AG20443 (cell line): ENCODE results near the gene GREM2.

ENCODE experiments used
- DNase-seq: peaks from one replicate; pipeline ENCODE4 v3.0.0; 2012; ENCODE audit warnings: low spot score, mixed read lengths

The GREM2 gene

DNA sequence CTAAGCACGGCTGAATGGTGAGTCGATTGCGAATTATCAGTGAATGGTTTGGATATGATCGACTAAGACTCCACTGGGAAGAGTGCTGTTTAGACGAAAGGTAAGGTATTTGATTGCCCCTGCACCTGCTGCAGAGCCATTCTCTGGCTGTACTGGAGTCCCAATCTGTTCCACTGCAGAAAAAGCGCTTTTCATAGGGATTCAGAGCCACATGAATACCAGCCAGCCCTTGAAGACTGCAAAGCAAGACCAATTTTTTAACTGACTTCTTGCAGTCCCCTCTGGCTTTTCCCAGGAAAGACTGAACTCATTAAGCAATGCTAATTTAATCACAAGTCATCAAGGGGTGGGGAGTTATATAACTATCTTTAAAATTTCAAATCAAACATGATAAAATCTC, 1.3 kb downstream of the GREM2 start:
- DNase-seq: no peak

DNA sequence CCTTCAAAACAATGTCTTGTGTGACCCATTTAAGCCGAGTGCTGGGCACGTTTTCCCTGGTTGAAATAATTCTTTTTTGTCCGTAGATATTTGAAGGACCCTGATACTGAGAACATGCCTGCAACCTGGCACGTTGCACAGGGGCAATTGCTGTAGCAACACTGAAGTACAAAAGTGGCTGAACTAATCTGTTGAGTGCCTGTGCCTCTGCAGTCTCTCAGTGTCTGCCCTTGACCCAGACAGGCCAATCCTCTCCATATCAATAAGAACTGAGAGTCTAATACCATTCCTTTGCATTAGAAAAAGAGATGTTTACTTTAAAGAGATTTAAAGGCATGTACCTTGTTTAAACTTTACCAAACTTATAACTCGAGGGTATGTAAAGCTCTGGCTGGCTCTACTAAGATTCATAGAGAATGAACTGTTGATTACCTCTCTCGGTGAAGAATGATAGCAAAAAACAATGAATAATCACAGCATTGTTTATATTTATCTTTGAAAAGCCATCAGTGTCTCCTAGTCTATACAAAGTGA, 2.4 kb downstream of the GREM2 start:
- DNase-seq: no peak

DNA sequence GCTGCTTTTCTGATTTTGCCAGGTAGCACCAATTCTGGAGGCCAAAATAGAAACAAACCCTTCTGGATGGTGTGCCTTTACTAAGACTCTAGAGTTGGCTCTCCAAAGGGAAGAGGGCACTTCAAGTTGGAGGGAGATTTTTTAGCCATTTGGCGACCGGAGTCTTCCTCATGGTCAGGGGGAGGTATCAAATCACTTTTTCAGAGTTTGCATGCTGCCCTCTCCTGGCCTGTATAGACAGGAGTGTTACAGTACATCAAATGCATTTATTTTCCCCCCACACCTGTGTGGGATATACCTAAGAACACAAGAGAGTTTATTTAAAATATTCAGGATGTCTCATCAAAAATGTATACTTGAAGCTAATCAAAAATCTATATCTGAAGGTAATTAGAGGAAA, 3.2 kb downstream of the GREM2 start:
- DNase-seq: no peak

DNA sequence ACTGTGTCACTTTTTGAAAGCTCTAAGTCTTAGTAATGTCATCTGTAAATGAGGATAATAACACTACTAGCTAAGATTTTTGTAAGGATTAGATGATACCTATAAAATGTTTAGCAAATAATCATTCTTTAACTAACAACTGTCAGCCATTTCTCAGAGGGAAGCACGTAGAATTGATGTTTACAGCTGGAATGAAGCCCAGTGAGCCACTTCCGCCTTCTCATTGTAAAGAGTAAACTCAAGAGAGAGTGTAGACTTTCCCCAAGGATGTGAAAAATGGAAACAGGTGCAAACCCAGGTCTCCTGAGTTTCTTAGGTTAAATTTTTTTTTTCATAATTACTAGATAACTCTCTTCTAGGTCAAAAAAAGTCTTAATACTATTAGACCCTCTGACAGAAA, 4.9 kb downstream of the GREM2 start:
- DNase-seq: no peak

DNA sequence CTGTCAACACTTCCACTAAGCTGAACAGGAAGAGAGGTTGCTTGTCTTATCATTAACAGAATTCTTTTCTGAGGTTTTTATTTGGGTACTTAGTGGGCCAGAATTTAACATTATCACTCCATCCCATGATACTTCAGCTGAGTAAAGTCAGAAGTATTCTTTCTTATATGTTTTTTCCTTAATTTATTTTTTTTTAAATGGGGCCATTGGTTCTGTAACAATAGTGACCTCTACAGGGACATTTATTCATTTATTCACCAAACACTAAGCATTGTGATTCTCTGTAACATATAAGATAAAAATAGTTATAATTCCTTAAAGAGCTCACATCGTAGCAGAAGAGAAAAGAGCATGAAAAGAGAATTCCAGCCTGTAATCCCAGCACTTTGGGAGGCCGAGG, 9.8 kb downstream of the GREM2 start:
- DNase-seq: no peak

DNA sequence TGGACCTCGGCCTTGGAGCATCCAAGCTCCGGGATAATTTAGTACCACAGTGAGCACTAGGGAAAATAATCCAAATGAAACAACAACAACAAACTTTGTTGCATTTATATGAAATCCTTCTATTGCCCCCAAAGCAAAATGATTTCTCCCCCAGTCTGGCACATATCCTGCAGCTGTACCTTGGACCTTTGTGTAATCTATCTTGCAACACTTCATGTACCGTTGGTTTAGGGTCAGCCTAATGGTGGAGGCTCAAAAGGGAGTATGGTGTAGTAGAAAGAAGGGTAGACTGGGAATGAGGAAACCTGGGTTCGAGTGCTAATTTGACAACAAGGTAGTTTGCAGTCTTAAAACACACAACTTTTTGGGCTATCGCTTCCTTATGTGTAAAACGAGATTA, 12.1 kb downstream of the GREM2 start:
- no peak for DNase-seq

DNA sequence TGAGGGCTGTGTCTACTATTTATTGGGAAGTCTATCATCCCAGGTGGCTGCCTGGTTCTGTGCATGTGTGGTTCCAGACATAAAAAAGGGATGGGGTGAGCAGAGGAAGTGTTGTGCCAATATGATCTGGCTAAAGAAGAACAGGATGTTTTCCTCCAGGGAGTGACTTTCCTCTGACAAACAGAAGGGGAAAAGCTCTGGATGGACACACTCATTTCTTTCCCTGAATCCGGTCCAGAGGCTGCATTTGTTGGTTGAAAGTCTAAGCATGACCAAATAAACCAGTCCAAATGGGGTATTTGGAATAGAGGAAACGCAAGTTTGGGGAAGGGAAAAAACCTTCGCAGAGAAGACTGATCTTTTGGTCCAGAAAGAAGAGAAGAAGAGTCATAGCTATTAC, 12.7 kb downstream of the GREM2 start:
- DNase-seq: no peak

DNA sequence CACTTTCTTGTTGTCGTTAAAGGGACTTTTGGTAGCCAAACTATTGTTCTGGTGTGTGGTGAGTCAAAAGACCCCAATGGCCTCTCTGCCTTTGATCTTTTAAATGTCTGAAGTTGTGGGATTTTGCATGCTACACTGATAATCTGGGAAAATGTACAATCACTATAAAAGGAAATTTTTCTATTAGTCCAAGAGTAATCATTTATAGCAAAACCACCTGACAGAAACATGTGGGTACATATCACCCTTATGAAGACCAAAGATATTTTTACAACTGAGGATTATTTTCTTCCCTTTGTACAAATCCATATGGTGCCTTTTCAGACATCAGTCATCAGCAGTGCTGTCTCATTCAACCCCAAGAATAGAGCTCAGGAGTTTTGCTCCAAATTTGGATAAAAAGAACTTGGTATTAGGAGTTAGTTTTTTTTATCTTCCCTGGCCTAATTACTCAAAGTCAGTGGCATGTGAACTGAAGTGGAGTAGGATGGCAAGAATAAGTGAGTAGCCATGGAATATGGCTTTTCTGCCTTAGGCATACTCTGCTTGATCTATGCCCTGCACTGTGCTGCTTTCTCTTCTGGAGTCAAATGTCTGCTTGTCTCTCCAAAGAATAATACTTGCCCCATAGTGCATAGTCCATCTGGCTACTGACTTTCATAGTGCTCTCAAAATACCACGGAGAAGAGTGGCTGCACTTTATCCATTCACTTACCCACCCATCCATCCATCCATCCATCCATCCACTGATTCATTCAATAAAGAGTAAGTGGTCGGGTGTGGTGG, 13.5 kb downstream of the GREM2 start:
- no peak for DNase-seq

DNA sequence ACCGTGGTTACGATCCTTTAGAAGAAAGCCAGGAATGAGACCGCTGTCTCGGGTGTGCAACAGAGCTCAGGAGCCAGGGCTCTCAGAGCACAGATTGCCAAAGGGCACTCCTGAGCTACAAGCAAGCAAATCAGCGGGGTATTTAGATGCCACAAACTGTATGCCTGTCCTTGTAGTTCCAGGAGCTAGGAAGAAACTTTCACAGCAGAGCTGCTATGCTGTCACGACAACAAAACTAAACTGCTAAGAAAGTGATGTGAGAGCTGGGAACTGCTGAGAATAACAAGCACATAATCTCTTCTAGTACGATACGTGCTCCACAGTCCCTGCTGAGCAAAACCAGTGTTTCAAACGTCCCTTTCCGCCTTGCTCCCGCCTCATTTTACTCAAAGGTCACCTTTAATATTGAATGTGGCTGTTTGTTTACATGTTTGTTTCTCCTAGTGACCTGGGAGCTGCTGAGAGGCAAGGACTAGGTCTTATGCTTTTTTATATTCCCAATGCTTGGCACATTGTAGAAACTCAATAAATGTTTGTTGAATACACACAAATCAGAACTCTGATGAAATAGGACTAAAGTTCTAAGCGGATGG, 14.7 kb downstream of the GREM2 start:
- peak; percentile 29 for DNase-seq

DNA sequence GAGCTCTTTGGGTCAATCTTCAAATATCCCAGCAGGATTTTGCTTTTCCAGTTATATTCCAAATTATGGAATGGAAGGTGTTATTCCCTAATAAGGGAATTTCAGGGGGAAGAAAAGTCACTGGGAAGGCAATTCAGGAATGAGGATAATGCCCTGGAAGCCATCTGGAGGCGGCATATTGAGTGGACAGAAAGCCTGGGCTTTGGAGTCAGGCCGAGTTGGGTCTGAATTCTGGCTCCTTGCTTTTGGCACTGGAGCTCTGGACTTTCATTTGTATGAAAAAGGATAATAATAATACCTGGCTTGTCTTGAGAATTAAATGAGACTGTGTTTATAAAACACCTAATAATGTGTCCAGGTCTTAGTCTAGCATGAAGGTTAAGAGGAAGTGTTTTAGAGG, 16.5 kb downstream of the GREM2 start:
- no peak for DNase-seq

DNA sequence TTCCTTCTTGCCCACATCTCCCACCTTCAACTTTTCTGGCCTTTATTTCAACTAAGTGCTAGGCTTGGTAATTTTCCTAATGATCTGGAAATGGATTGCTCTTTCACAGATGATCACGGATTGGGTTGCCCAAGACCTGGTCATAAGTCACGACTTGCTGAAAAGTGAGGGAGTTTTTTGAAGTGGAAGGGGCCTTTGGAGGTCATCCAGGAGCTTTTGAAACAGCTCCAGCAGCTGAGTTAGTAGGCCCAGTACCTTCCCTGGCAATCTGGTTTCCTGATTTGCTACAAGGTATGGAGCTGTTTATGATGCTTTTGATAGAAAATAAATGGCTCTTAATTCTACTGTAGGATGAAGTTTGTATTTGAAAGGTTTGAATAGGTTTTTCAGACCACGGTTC, 20.4 kb downstream of the GREM2 start:
- no peak for DNase-seq

DNA sequence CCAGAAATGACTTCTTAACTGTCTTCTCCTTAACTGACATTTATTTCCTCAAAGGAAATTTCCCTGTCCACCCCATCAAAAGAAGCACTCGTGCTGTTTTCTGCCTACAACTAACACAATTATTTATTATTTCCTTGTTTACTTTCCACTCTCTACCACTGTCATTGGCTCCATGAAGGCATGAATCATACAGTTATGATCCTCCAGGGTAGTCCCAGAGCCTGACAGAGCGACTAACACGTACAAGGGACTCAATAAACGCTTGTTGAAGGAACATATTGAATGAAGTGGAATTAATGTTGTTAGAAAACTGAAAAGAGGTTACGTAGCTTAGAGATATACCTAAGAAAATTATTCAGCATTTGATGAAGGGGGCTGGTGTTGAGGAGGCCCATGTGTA, 20.9 kb downstream of the GREM2 start:
- no peak for DNase-seq

DNA sequence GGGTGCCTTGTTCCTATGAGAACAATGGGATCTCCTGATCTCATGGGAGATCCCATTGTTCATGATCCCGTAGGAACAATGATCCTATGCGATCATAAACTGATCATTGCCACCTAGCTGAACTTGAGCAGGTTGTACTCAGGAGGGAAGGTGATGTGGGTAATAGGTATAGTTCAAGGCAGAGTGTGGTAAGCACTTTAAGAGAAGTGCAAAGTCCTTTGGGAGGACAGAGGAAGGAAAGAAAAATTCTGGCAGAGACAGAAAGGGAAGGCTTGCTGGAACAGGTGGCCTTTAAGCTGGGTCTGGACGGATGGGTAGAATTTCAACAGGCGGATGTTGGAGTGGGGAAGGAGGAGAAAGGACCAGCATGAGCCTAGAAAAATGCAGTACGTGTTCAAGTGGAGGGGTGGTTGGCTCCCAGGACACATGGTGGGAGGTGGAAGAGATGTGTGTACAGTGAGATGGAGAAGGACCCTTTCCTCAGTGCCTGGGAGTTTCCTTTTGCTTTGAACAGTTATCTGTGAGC, 22.3 kb downstream of the GREM2 start:
- DNase-seq: no peak

DNA sequence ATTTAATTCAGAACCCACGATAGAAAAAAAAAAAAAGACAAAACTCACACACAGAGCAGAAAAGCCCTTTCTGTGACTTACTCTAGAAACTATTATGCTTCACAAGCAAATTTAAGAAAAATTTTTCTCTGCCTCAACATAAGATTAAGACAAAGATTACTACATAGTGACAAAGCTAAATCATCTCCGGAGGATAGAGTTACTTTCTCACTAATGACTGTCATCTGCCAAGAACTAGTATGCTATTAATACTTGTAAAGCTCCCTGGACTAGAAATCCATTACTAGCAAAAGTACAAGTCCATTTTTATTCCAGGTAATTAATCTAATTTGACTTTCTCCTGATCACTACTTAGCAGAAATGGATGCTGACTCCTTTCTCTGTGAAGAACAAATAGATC, 25.9 kb downstream of the GREM2 start:
- DNase-seq: no peak

DNA sequence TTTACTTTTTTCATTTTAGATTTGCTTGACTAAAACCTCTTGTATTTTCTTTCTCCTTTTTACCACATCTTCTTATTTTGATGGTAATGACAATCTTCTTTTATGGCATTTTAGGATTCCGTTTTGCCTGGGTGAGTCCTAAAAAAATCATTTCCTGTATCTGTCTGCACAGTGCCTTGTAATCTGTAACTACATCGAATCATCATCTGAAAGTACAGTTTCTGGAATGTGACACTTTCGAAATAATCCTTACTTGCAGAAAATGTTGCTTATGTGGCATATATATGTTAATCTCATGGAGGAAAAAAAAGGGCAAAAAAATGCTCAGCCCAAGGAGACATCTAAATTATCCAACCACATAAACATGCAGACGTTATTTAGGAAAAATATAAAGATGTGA, 29.0 kb downstream of the GREM2 start:
- no peak for DNase-seq

DNA sequence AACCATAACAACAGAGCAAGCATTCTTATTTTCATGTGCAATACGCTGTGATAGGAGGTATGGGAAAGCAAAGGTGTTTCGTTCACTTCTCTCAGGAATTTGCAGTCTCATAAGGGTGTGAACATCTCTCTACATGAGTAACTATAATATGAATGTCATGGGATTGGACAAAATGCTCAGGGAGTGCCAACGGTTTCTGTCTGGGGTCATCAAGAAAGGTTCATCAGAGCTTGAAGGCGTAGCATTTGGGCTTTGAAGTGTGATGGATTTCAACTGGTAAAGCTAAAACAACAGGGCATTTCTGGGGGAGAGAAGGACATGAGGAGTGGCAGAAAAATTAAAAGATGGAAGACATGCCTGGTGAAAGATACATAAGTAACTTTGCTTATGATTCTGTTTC, 32.4 kb downstream of the GREM2 start:
- no peak for DNase-seq

DNA sequence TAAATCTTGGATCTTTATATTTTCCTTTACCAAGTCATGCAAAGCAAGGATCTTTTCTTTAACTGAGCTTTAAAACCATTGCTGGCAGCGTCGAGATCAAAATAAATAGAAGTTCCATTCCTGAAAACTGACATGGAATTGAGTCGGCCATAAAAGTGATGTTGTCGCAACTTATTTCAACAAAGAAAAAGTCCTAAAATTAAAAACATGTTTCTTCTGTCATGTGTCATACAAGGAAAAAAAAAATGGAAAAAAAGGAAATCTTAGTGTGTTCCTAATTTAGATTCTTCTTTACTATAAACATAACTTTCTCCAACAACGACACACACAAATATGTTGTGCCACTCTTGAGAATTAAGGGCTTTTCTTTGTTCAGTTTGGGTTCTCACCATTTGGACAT, 34.9 kb downstream of the GREM2 start:
- DNase-seq: no peak

DNA sequence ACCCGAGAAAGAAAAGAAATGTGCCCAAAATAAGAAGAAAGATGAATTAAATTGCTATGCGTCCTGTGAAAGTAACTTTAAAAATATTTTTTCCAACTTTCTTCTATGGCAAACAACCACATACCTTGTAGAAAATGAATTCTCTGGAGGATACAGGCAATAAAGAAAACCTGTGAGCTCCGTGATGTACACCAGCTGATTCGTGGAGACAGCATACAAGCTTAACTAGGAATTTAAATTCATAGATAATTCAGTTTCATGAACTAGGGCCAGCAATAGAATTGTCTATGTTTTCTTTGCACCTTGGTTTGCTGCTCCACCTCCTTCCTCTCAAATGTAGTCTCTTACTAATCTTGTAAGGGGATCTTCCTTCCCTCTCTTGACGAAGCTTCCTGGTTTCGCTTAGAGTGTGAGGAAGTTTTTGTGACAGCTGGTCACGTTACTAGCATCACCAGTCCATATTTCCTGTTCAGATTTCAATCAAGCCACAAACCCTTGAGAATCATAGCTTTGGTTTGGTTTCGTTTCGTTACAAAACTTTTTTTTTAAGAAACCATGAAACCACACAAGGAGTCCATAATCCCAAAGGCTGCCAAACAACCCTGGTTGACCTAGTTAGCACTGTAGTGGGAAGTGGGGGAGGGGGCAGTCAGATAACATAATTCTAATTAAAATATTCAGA, 35.8 kb downstream of the GREM2 start:
- DNase-seq: peak; percentile 66

DNA sequence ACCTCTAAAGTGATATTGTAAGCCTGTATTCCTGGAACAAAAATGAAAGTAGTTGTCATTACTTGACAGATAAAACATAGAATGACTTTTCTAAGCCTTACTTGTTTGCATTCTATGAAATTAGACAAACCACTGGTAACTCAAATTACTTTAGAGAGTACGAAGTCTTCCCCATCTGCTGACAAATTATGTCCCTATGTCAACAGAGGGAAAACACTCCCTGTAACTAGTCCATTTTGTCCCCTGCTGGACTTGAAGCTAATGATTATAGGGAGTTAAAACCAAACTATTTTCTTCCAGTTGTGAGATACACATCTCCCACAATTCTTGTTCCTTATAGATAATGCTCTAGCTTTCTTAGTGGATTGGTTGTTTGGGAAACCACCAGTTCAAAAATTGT, 39.6 kb downstream of the GREM2 start:
- DNase-seq: no peak

DNA sequence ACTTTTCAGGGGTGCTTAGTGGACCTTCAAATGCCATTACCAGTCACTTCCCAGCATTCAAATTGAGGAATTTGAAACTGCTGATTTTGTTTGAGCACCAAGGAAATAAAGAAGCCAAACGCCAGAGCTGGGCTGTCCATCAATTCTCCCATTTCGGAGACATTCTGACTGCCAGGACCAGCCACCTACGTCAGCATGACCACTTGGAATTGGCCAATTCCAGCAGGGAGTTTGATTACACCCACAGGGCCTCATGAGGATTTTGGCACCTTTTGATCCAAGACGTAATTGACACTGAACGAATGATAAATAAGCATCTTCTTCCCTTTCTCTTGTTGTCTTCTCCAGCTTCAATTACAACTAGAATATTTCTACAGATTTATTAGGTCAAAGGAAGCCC, 40.2 kb downstream of the GREM2 start:
- no peak for DNase-seq

DNA sequence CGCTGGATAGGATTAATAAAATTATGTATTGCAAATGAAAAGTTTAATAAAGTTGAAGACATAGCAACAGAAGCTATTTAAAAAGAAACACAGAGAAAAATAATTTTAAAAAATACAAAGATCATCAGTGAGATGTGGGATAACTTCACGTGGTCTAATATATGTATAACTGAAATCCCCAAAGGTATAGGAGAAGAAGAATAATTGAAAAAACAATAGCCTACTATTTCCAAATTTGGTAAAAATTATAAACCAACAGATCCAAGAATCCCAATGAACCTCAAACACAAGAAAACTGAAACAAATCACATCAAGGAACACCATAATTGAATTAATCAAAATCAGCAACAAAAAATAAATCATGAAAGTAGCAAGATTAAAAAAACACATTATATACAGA, 44.9 kb downstream of the GREM2 start:
- DNase-seq: no peak

DNA sequence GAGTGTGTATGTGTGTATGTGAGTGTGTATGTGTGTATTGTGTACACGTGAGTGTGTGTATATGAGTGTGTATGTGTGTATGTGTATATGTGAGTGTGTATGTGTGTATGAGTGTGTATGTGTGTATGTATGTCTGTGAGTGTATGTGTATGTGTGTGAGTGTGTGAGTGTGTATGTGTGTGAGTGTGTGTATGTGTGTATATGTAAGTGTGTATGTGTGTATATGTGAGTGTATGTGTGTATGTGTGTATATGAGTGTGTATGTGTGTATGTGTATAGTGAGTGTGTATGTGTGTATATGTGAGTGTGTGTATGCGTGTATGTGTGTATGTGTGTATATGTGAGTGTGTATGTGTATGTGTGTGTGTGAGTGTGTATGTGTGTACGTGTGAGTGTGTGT, 49.2 kb downstream of the GREM2 start:
- no peak for DNase-seq

DNA sequence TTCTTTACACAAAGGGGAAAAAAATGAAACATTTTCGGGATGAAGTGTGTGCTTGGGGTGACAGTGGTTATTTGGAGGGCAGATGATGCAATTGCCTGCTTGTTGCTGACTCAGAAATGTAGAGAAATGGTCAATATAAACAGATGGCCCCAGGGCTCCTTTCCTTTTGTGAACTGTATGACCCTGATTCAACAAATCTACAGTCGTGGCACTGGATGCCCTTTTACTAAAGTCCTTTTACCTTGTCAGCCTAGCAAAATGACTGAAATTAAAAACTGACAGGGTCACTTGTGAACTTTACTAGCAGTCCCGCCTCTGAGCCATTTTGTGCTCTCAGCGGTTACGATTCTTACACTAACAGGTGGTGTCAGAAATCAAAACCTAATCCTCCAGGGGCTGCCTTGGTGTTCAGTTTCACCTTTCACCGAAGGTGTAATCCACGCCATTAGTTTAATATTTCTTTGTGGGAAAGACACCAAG, 49.8 kb downstream of the GREM2 start:
- no peak for DNase-seq
